Esophagus mucosa (tissue), 1 donor: ENCODE results near the gene FHOD1. TPM values are rescaled to one million over a fixed set of nuclear protein-coding genes. Genes with fewer than 3 reads are reported as not detected.

Experiments
- ATAC-seq: fragments of 200-7000 bp; cut with Tn5 transposase; one replicate; pipeline ENCODE4 v1.9.1; 2020
- total RNA-seq: library from RNA; stranded (reverse); gene quantifications from one replicate; pipeline ENCODE4 v1.2.4, GENCODE V29; 2023
- donor health status: DM: yes; HTN: yes; CAD: no.

The FHOD1 gene
- total RNA-seq, 1 donor from 2014 or later = 7.4 TPM

DNA sequence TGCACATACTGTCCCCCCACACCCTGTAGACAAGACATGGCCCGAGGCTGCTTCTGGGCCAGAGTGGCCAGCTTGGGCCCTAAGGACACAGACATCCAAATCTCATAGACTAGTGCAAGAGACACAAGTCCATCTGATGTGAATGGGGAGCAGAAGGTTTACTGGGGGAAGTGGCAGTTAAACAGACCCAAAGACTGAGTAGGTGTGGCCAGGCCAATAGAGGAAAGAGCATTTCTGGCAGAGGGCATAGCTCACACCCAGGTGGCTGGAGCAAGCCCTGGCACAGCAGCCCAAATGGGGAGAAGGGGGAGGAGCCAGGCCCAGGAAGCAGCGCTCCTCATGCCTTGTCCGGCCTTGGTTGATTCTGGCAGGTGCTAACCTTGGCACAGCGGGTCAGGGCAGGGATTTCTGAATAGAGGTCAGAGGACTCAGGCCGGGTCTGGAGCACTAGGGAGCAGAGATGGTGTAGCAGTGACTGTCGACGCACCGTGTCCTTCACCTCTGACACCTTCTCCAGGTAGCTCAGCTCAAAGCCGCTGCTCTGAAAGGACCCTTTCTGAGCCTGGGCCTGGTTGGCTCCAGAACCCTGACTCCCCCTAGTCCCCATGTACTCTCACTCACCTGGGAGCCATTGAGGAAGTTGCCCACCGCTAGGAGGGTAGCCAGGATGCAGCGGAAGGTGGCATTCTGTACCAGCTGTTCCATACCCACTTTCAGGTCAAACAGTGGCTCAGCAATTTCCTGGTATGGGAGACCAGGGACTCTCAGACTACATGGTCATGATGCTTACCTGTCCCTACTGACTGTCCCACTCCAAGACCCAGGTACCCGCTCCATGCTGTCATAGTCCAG is 16.2 kb downstream of the FHOD1 start:
- ATAC-seq = no peak

DNA sequence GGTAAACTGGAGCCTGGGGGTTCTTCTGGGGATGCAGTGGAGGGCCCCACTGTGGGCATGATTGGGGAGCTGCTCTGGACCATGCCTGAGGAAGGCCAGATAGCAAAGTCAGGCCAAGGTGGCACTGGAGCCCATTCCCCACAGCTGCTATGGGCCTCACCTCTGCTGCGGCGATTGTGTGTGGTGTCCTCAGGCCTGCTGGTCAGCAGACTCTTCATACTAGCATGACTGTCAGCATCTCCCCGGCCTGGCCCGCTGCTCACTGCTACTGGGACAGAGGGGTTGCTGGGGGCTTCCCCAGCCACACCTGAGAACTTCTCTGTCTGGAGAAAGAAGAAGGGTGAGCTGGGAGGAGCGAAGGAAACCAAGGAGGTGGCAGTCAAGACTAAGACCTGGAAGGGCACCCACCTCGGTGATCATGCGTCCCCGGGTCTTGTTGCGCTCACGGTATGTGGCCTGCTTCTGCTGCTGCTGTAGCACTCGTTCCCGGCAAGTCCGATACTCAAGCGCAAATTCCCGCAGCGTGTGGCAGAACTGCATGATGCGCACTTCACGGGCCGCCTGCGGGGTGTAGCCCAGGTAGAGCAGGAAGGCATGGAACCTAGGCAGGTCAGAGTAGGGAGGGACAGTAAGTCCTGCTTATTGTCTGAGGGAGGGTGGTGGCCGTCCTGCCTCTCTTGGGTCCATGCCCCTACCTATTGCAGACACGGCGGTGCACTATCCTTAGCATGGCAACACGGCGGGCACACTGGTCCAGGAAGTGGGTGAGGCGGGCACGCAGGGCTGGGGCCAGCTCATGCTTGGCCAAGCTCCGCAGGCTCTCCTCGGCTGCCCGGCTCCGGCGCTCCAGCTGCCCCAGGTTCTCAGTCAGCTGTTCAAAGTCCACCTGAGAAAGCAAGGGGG is 17.1 kb downstream of the FHOD1 start:
- no peak for ATAC-seq

DNA sequence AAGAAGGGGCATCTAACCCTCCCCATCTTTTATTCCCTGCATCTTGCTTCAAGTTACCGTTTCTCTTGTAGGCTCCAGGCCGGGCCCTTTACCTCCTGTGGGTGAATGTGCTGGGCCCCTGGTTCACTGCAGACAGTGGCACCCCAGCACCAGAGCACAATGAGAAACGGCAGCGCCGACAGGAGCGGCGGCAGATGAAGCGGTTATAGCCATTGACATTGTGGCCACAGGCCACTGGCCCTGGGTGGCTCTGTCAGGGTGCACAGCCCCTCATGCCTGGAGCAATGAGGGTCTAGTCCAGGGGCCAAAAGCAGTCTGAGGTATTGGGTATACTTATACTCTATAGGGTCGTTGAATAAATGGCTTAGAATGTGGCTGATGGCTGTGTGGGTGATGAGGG is 18.4 kb downstream of the FHOD1 start:
- ATAC-seq = no peak

- ATAC-seq = no peak
These were observed 19.1 kb downstream of the FHOD1 start for GRCh38 chr16:67228034-67228785.

GRCh38 chr16:67227567-67227921 is 19.7 kb downstream of the FHOD1 start:
- ATAC-seq = no peak

DNA sequence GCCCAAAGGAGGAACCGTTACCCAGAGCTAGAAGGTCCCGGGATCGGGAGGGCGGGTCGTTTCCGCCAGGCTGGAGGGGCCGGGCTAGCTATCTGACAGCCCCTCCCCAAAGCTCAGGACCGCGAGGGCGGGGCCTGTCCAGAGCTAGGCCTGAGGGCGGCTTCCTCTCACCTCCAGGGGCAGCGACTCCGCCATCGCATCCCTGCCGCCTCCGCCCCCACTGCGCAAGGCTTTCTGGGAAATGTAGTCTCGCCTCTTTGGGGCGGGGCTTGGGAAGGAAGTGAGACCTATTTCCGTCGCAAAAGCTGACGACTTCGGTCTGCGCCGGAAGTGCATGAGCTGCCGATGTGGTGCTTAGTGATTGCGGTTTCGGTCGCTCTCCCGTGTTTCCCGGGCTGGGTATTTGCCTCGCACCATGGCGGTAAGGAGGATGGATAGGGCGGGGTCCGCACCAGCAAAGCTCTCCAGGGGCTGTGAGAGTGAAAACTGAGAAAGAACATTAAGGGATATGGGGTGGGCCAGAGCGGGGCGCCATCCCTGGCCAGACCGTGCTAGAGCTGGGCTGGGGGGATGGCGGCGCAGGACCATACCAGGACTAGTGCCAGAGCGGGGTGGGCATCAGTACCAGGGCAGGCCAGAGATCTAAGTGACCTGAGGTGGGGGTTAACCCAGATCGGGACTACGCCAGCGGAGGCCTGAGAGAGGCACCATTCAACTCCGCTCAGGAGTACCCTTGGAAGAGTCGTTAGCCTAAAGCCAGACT is 20.3 kb downstream of the FHOD1 start, which contains the start of gene TMEM208:
TSS of gene TMEM208 (plus strand) at position 327 of the 763 bp plus-strand sequence. CDS start at position 416, 89 bp downstream.
- peak; percentile 91 for ATAC-seq

DNA sequence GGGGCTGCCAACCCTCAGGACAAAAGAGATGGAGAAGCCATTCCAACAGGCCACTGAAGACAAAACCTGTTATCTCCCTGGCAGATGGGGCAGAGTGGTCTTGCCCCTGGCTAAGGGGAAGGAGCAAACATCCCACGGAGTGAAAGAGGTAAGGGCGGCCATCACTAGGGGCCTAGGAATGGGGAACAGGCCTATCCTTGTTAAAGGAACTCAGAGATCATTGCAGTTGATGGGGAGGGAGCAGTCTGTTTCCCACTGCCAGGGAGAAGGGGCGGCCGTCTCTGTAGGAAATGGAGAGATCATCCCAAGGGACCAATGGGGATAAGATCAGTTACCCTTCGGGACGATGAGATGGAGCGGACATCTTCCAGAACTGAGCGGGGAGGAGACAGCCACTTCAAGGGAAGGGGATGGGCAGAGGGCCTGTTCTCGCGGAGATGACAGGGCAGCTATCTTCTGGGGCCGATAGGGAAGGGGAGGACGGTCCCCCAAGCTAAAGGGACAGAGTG is 20.9 kb downstream of the FHOD1 start:
- ATAC-seq = no peak

GRCh38 chr16:67223992-67224391 is 23.3 kb downstream of the FHOD1 start:
- no peak for ATAC-seq

DNA sequence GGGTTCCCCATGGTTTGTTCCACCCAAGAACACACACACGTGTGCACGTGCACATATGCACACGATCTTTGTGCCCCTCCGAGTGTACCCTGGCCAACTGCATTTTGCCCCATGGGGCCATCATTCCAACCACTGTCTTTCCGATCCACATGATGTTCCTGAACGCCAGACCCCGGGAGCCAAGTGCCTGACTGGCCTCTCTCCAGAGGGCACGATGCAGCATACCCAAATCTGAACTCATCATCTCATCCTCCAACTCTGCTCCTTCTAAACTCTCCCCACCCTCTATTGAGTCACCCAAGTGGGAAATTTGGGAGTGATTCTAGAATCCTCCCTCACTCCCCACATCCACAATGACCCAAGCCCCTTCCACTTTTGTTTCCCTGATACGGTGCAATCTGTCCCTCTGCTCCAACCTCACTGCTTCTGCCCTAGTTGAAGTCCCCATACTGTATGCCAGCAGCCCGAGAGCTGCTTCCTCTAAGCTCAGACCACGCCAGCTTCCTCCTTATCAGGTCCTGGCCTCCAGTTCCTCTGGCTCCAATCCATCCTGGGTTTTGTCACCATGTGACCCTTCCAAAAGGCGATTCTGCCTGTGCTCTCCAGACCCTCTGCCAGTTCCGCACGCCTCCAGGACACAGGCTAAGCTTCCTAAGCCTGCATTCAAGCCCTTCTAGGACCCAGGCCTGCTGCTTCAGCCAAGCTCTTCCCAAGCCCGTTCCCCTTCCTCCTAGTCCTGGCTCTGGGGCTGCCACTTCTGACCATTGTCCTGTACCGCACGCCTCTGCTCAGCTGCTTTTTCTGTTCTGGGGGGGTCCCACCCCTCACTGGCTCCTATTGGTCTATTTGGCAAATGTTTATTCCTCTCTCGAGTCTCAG is 30.4 kb downstream of the FHOD1 start:
- no peak for ATAC-seq

GRCh38 chr16:67215706-67216105 is 31.6 kb downstream of the FHOD1 start:
- ATAC-seq = no peak

DNA sequence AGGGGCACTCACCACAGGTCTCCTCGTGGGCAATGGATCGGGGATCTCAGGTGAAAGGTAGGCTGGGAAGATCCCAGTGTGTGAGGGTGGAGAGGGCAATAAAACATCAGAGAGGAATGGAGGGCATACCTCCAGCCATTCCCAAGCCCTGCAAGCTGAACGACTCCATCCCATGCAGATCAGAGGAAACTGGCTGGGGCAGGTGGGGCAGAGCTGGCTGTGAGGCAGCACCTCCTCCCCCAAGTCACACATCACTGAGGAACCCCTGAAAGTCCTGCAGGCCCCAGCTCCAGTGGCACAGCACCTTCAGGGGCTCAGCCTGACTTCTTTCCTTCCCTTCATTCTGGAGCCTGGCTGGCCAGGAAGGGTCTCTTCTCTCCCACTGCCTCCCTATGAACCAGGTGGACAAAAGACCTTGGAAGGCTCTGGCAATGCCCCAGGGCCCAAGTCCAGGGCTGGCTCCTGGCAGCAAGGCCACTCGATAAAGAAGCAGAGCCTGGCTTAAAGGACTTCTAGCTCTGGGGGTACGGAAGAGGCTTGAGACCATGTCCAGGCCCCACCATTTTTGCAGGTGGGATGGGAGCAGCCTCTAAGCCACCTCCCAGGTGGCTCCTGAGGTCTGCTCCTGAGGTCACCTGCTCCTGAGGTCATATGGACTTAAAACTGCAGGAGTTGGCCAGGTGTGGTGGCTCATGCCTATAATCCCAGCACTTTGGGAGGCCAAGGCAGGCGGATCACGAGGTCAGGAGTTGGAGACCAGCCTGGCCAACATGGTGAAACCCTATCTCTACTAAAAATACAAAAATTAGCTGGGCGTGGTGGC is 33.9 kb downstream of the FHOD1 start:
- ATAC-seq = no peak

- peak; percentile 28 for ATAC-seq
These were observed 34.5 kb downstream of the FHOD1 start for GRCh38 chr16:67212766-67213165.

GRCh38 chr16:67211674-67212073 is 35.6 kb downstream of the FHOD1 start:
- no peak for ATAC-seq

DNA sequence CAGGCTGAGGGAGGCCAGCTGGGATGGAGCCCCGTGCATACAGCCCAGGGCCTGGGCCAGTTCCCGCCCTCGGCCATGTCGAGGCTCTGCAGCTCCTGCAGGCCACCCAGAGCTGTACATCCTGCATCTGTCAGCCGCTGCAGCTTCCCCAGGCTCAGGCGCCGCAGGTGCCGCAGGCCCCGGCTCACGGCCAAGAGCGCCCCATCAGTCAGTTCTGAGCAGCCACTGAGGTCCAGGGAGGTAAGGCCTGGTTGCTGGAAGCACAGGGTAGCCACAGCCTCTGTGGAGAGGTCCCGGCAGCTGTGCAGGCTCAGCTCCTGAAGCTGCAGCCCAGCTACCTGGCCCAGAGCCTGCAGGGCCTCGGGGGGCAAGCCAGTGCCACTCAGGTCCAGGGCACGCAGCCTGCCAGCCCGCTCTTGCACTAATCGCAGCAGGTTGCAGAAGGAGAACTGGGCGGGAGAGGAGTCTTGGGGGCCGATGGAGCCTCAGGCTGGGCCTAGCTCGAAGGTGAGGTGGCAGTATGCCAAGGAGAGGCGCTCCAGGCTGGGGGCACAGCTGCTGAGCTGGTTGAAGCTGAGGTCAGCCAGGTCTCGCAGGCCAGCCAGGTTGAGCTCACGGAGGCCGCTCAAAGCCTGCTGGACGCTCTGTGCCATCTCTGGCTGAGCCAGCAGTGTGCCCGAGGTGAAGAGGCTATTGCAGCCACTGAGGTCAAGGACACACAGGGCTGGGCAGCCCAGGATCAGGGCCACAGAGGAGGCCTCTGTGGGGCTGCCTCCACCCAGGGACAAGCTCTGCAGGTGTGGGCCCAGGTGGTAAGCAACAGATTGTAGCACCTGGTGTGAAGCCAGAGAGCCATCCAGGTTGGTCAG is 37.0 kb downstream of the FHOD1 start:
- ATAC-seq = no peak

DNA sequence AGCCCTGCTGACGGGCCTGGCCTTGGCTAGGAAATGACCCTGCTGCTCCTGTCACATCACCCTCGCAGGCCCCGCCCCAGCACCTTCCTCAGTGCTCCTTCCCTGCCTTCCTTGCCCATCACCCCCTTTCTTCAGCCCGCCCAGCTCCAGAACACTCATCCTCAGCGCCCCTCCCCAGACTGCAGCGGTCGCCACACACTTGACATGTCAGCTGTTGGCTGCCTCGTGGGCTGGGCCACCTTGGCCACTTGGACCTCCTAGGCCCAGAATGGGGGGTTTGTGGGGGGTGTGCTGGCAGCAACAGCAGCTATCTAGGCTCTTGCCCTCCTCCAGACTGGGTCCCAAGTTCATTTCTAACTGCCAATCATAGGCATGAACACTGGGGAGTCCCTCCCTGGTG is 37.7 kb downstream of the FHOD1 start:
- ATAC-seq = no peak

DNA sequence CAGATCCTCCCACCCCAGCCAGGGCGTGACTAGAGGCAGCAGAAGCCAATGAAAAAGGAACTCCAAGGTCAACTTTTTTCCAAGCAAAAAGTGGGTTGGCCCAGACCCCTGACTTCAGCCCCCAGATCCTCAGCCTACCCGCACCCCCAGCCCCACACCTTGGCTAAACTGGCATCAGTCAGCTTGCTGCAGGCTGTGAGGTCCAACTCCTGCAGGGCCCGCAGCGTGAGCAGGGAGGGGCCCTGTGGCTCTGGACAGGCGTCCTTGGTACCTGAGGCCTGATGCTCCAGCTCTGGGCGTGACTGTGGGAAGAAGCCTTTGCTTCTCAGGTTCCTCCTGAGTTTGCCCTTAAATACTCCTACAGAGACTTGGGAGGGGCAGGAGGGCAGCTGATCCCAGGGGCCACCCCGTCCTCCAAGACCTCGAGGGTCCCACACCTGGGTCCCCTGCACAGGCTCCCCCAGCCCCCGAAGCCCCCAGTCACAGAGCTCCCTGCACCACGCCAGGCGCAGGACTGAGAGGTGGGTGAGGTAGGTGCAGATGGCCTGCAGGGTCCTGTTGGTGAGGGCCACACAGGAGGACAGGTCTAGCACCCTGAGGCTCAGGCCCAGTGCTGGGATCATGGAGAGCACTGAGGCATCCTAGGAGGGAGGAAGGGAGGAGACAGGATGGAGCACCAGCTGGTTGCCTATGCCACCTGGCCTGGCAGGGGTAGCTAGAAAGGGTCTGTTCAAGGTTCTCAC is 39.0 kb downstream of the FHOD1 start:
- no peak for ATAC-seq

- ATAC-seq = peak; percentile 57
These were observed 39.8 kb downstream of the FHOD1 start for GRCh38 chr16:67207249-67208091.
